ENCODE measurements around the gene LANCL3.

DNA sequence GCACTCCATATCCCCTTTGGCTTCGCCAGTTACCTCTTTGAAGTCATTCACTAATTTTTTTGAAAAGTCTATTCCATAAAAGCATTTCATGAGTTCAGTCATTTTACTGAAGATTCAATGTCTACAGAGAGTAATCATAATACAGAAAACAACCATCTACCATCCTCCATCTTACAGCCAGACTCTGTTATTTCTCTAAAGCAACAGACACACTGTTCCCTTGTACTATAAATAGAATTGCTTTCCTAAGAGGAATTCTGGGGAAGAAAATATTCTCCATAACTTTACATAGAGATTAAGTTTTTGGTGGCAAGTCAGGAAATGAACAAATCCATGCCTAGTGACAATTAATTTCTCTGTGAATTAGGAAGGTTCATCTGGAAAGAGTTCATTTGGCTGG, 151.1 kb downstream of the LANCL3 start:
- TF ChIP-seq, protein P1, sequence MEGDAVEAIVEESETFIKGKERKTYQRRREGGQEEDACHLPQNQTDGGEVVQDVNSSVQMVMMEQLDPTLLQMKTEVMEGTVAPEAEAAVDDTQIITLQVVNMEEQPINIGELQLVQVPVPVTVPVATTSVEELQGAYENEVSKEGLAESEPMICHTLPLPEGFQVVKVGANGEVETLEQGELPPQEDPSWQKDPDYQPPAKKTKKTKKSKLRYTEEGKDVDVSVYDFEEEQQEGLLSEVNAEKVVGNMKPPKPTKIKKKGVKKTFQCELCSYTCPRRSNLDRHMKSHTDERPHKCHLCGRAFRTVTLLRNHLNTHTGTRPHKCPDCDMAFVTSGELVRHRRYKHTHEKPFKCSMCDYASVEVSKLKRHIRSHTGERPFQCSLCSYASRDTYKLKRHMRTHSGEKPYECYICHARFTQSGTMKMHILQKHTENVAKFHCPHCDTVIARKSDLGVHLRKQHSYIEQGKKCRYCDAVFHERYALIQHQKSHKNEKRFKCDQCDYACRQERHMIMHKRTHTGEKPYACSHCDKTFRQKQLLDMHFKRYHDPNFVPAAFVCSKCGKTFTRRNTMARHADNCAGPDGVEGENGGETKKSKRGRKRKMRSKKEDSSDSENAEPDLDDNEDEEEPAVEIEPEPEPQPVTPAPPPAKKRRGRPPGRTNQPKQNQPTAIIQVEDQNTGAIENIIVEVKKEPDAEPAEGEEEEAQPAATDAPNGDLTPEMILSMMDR (conservative IDR thresholded peaks at IDR 0.05; ENCODE audit: low read depth, low read length) = no peak
- TF ChIP-seq EZH2 (IDR thresholded peaks at IDR 0.05; ENCODE audit: borderline replicate concordance, low read depth, low read length, poor library complexity, severe bottlenecking) = no peak
